Effector CD8-positive, alpha-beta T cell (primary cell): ENCODE data around the gene ZNF324.
A peak's percentile ranks its signal among the peaks of the same experiment; 100 is the strongest.
"Not testable (repeated sequence)": the region's sequence is repeated elsewhere in the genome, so short reads cannot be mapped to it uniquely, and the experiment has no call there.

Source experiments
- DNase-seq: peaks from one replicate; lab custom pipeline; 2025; lab: John Stamatoyannopoulos, UW
- total RNA-seq, 4 experiments: gene quantifications; one replicate each; lab custom pipeline; 2026; lab: John Stamatoyannopoulos, UW

Gene ZNF324
- 36.5 to 51.9 (median 49.6) reads per million in 4 experiments for total RNA-seq

DNA sequence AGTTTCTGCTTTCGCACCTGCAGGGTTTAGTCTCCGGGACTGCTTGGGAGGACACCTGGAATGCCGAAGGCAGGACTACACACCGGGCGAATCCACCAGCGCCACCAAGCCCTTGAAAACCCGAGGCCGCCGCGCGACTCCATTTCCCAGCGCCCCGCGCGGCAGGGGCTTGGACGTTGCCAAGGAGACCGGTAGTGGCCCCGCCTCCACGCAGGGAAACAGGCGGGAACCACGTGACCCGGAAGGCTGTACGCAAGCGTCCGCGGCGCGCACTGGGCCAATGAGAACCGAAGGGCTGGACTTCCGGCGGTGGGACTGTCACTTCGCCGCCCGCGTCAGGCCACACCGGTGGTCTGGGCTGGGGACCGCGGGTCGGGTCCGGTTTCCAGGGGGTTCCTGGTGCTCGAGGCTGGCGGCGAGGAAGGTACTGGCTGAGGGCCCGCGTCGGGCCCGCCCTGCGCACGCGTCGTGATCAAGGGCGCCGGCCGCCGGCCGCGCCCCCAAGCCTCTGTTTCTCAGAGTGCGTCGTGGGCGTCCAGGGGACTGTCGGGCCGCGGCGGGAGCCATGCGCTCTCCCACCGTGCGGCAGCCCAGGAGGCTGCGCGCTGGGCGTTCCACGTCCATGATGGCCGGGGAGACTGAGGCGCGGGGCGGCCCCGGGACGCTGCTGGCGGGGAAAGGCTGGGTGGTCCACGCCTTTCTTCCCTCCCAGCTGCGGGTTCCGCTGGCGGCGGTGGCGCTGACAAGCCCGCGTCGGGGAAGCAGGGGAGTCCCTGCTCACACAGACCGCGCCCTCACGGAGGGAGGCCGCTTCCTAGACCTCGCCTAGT lies at the start of gene ZNF324:
ZNF324 (plus strand) TSS at position 321 of the 830 bp plus-strand sequence. CDS start 2,106 bp downstream, outside the sequence.
- DNase-seq: peak; percentile 96

DNA sequence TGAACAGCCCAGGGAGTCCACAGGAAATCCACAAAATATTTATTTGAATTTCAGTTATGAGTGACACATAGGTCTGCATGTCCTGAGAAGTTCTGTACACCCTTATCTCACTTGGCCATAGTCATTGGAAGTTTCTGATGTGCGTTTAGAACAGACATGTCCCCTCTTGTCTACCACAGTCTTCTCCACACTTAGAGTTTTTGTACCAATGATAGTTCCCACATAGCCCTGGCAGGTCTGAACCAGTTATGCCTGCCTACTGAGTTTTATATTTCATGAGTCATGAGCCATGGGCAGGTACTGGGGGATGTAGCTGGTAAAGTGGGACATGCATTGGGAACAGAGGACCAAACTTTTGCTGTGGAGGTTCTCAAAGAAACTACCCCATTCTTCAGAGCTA lies 38.3 kb upstream of the ZNF324 start:
- no peak for DNase-seq

DNA sequence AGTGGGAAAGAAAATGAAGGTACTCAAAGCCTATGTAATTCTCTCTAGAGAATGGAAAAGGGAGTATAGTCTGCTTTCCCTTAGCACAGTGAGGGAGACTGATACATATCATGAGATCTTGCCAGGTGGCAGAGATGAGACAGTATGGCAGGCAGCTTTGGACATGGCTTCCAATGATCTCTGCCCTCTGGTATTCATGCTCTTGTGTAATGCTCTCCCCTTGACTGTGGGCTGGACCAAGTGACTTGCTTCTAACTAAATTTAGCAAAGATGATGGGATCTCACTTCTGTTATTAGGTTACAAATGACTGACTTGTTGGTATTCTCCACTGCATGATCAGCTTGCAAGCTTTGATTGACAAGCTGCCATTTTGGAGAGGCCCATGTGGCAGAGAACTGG lies 37.1 kb upstream of the ZNF324 start:
- DNase-seq: no peak

DNA sequence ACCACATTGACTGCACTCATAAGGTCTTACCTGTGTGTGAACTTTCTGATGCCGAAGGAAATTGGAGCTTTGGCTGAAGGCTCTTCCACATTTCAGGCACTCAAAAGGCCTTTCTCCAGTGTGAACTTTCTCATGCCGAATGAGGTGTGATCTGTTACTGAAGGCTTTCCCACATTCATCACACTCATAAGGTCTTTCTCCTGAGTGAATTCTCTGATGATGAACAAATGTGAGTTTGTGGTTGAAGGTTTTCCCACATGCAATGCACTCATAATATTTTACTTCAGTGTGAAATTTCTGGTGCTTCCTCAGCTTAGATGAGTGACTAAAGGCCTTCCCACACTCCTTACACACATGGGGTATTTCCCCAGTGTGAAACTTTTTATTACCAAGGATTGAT lies 32.7 kb upstream of the ZNF324 start:
- DNase-seq: no peak

DNA sequence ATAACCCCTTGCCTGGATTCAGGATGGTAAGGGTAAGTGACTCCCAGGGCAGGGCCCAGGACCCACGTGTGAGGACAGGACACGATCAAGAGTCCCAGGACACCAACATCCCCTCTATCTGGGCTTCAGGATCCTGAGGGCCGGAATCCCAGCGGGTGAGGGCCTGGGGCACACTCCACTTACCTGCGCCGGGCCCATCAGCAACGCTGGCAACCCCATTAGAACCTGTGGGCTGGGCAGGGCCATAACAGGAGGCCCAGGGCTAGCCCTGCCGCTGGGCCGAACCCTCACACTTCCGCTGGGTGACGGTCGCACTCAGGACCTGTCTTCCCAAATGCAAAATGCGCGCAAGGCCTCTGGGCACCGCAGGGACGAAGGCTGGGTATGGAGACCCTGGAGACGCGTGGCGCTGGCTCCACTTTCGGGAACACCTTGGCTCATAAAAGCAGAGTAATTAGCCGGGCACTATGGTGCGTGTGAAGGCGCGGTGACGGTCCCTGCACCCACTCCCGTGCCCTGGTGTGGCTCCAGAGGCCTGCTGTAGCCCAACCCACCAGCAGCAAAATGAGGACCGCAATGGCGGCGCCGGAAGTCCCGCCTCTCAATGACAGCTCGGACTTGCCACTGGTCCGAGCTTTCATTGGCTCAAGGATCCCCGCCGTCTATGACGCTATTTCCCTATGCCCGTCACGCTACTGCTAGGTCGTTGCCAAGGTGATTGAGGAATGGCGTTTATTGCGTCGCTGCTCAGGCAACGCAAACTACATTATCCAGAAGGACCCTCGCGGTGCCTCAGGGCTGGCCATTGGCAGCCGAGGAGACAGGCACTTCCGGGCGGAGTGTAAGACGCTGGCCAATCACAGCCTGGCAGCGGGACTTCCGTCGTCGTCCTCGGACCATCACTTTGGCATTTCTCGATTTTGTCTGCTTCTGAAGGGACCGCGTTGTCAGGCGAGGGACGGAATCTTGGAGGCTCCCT lies 27.0 kb upstream of the ZNF324 start, which contains the start of gene ZNF132:
ZNF132 (minus strand) TSS at position 578 of the 979 bp plus-strand sequence; CDS start at position 246, 332 bp downstream.
- DNase-seq: peak; percentile 89

DNA sequence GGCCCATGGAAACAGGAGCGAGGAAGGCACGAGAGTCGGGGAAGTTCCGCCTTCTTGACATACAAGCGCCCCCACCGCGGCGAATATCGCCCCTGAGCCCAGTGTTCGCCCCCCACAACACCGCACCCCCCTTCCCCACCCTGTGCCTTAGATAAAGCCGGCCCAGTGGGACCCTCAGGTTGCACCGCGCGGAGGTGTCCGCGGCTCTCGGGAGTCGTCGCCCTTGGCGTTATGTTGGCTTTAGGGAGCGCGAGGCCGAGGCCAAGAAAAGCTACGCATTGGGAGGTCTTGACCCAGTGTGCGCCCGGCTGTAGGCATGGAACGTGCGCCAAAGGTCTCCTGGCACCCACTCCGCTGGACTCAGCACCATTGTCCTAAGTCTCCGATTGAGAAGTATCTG lies 26.3 kb upstream of the ZNF324 start:
- DNase-seq: no peak

DNA sequence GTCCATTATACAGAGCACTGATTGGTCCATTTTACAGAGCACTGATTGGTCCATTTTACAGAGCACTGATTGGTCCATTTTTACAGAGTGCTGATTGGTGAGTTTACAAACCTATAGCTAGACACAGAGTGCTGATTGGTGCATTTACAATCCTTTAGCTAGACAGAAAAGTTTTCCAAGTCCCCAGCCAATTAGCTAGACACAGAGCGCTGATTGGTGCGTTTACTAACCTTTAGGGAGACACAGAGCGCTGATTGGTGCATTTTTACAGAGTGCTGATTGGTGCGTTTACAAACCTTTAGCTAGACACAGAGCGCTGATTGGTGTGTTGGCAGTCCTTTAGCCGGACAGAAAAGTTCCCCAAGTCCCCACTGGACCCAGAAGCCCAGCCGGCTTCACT lies 23.9 kb upstream of the ZNF324 start:
- not testable (repeated sequence) for DNase-seq

DNA sequence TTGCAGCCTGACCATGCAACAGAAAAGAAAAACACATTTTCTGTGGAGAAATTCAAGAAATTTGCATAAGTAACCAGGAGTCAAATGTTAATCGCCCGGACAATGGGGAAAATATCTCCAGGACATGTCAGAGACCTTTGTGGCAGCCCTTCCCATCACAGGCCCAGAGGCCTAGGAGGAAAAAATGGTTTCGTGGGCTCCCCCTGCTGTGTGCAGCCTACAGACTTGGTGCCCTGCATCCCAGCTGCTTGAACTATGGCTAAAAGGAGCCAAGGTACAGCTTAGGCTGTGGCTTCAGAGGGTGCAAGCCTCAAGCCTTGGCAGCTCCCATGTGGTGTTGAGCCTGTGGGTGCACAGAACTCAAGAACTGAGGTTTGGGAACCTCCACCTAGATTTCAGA lies 18.0 kb upstream of the ZNF324 start:
- DNase-seq: not testable (repeated sequence)

DNA sequence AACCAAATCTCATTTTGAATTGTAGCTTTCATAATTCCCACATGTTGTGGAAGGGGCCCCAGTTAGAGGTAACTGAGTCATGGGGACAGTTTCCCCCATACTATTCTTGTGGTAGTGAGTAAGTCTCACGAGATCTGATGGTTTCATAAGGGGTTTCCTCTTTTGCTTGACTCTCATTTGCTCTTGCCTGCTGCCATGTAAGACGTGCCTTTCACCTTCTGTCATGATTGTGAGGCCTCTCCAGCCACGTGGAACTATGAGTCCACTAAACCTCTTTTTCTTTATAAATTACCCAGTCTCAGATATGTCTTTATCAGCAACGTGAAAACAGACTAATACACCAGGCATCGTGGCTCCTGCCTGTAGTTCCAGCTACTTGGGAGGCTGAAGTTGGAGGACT lies 16.9 kb upstream of the ZNF324 start:
- not testable (repeated sequence) for DNase-seq

DNA sequence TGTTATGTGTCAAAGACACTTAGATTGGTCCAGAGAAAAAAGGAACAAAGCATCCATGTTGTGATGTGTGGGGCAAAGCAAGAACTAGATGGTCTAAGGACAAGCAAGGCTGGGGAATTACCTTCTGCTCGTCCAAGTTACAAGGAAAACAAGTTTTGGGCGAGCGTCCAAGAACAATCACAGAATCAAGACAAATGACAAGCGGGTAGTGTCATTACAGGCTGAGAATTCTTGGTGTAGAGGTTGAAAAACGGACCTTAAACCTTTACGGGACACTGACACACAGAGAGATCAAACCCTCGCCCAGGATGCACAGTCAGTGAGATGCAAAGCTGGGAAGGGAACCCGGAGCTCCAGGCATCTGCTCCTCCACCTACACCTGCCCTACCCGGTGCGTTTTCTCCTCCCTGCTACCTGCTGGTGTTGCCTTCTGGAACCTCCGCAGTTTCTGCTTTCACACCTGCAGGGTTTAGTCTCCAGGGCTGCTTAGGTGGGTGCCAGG lies 16.0 kb upstream of the ZNF324 start:
- DNase-seq: no peak

DNA sequence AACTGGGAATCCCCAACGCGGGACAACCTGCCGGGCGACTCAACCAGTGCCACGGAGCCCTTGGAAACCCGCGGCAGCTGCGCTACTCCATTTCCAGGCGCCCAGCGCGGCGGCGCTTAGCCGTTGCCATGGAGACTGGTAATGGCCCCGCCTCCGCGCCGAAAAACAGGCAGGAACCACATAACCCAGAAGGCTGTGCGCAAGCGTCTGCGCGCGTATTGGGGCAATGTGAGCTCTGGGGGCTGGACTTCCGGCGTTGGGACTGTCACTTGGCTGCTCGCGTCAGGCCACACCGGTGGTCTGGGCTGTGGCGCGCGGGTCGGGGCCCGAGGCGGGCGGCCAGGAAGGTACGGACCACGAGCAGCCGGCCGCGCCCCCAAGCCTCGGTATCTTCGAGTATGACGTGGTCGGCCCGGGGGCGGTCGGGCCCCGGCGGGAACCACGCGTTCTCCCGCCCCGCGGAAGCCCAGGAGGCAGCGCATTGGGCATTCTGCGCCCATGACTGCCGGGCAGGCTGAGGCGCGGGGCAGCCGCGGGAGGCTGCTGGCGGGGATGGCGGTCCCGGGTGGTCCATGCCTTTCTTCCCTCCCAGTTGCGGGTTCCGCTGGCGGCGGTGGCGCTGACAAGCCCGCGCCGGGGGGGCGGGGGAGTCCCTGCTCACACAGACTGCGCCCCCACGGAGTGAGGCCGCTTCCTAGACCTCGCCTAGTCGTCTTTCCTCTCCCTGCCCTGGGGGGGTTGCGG lies 15.3 kb upstream of the ZNF324 start, which contains the start of gene ZNF324B:
ZNF324B (plus strand) TSS at position 265 of the 744 bp plus-strand sequence. CDS start 2,080 bp downstream, outside the sequence.
- DNase-seq: peak; percentile 96

DNA sequence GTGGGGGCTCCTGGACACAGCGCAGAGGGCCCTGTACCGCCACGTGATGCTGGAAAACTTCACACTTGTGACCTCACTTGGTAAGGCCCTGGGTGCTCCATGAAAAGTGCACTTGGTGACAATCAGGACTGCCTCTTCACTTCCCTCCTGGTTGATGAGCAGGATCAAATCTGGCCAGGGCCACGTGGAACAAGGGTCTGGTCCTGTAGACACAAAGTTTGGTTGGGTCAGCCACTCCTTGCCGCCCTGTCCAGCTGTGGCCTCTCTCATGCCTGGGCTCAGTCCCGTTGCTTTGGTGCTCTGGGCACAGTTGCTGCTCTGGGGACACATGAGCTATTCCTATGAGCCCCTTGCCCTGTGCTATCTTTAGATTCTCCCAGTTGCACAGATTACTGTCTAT lies 13.1 kb upstream of the ZNF324 start:
- DNase-seq: no peak

DNA sequence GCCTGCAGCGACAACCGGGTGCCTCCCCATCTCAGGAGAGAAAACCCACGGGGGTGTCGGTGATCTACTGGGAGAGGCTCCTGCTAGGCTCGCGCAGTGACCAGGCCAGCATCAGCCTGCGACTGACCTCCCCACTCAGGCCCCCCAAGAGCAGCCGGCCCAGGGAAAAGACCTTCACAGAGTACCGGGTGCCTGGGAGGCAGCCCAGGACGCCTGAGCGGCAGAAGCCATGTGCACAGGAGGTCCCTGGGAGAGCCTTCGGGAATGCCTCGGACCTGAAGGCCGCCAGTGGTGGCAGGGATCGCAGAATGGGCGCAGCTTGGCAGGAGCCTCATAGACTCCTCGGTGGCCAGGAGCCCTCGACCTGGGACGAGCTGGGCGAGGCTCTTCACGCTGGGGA lies 11.6 kb upstream of the ZNF324 start:
- DNase-seq: no peak

DNA sequence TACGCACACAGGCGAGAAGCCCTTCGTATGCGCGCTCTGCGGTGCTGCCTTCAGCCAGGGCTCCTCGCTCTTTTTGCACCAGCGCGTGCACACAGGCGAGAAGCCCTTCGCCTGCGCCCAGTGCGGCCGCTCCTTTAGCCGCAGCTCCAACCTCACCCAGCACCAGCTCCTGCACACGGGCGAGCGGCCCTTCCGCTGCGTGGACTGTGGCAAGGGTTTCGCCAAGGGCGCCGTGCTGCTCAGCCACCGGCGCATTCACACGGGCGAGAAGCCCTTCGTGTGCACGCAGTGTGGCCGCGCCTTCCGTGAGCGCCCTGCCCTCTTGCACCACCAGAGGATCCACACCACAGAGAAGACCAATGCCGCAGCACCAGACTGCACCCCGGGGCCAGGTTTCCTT lies 10.8 kb upstream of the ZNF324 start:
- no peak for DNase-seq

DNA sequence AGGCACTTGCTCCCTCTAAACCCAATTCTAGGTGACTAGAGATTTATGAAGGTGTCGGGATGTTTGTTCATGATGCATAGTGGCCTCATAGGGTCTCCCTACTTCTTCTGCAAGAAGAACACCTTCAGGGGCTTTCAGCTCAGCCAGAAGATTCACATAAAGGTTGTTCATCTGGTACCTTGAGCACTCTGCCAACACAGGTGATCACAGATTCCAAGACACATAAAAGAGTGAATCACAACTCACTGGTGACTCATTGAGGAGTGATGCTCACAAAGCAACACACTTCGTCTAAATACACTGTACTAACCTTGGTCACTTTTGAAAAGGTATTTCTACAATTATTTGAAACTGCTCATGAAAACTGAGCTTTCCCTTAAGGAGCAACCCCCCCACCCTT lies 6.8 kb upstream of the ZNF324 start:
- DNase-seq: no peak

DNA sequence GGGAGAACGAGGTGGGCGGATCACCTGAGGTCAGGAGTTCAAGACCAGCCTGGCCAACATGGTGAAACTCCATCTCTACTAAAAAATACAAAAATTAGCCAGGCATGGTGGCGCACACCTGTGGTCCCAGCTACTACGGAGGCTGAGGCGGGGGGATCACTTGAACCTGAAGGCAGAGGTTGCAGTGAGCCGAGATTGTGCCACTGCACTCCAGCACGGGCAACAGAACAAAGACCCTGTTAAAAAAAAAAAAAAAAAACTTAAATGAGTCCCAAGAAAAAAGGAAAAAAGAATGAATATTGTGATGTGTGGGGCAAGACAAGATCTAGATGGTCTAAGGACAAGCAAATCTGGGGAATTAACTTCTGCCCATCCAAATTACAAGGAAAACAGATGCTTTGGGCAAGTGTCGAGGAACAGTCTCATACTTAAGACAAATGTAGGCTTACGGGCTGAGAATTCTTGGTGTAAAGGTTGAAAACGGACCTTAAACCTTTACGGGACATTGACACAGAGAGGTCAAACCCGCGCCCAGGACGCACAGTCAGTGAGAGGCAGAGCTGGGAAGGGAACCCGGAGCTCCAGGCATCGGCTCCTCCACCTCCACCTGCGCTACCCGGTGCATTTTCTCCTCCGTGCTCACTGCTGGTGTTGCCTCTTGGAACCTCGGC lies 656 bp upstream of the ZNF324 start:
- no peak for DNase-seq

DNA sequence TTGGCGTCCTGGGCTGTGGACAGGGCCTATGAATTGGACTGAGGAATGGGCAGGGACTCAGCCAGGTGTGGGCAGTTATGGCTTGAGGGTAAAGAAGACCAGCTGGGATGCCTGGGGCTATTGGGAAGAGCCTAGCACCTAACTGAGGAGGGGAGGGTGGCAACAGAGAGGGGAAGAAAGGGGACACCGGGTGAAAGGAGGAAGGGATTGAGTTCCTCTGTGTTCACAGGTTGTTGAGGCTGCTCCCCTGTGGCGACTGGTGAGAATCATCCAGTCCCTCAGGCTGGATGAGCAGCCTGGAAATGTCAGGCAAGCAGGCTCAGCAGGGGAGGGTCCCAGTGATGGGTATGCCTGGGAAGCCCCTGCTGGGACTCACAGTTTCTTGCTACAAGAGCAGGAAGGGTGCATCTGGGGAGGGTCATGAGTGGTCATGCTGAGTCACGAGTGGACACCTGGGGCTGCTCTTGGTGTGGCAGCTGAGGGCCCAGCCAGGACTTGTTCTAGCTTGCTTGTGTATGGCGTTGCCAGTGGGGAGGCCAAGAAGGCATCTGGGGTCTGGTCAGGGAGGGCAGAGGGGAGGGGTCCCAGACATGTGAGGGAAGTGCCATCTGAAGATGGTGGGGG lies 1.4 kb downstream of the ZNF324 start:
- DNase-seq: no peak

DNA sequence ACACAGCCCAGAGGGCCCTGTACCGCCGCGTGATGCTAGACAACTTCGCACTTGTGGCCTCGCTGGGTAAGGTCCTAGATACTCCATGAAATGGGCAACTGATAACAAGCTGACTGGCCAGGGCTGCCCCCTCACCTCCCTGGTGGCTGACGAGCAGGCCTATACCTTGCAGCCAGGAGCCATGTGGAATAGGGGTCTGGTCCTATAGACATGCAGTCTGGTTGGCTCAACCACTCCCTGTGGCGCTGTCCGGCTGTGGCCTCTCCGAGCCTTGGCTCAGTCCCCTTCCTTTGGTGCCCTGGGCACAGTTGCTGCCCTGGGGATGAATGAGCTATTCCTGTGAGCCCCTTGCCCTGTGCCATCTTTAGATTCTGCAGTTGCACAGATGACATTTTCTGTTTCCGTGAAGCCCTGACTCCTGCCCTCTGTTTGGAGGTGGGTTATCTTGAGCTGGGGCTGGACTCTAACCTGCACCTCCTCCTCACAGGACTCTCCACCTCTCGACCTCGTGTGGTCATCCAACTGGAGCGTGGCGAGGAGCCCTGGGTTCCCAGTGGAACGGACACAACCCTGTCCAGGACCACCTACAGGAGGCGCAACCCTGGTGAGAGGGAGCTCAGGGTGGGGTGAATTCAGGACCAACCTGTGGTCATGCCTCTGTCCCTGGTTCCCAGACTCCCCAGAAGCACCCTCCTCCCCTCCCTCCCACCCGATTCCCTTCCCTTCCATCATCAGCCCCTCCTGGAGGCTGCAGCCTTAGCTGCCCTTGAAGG lies 2.5 kb downstream of the ZNF324 start:
- DNase-seq: no peak

DNA sequence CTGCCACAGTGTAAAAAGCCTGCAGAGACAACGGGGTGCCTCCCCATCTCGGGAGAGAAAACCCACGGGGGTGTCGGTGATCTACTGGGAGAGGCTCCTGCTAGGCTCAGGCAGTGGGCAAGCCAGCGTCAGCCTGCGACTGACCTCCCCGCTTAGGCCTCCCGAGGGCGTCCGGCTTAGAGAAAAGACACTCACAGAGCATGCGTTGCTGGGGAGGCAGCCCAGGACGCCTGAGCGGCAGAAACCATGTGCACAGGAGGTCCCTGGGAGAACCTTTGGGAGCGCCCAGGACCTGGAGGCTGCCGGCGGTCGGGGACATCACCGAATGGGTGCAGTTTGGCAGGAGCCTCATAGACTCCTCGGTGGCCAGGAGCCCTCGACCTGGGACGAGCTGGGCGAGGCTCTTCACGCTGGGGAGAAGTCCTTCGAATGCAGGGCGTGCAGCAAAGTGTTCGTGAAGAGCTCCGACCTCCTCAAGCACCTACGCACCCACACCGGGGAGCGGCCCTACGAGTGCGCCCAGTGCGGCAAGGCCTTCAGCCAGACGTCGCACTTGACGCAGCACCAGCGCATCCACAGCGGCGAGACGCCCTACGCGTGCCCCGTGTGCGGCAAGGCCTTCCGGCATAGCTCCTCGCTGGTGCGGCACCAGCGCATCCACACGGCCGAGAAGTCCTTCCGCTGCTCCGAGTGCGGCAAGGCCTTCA lies 4.1 kb downstream of the ZNF324 start:
- not testable (repeated sequence) for DNase-seq
